Adipocyte (in vitro differentiated cells): ENCODE measurements around the gene UGT1A8.
"Not testable (repeated sequence)": the region's sequence is repeated elsewhere in the genome, so short reads cannot be mapped to it uniquely, and the experiment has no call there.

Source experiments
- DNase-seq: peaks from one replicate; pipeline ENCODE4 v3.0.0-alpha.2; 2015; ENCODE audit warnings: low read depth
- H3K27me3 ChIP-seq: replicated peaks from 2 replicates; pipeline ENCODE4 v1.7.0; 2013; ENCODE audit warnings: mild to moderate bottlenecking, low read length, moderate library complexity; ENCODE audit not compliant: control insufficient read depth, insufficient read depth
- H3K36me3 ChIP-seq: 2 replicates; pipeline ENCODE4 v1.7.0; 2013; ENCODE audit warnings: low read length, mild to moderate bottlenecking, moderate library complexity; ENCODE audit not compliant: control insufficient read depth, insufficient read depth, severe bottlenecking
- H3K4me1 ChIP-seq: 2 replicates; pipeline ENCODE4 v1.7.0; 2013; ENCODE audit warnings: mild to moderate bottlenecking, low read length, moderate library complexity; ENCODE audit not compliant: control insufficient read depth, insufficient read depth
- H3K4me3 ChIP-seq: 2 replicates; pipeline ENCODE4 v1.7.0; 2013; ENCODE audit warnings: mild to moderate bottlenecking, low read length, moderate library complexity
- H3K9ac ChIP-seq: 2 replicates; pipeline ENCODE4 v1.7.0; 2013; ENCODE audit warnings: mild to moderate bottlenecking, low read length, moderate library complexity
- H3K9me3 ChIP-seq: 2 replicates; pipeline ENCODE4 v1.7.0; 2013; ENCODE audit warnings: mild to moderate bottlenecking, low read length, moderate library complexity; ENCODE audit not compliant: control insufficient read depth

UGT1A8 gene

GRCh38 chr2:233600386-233600785 lies 17.0 kb upstream of the UGT1A8 start:
- no peak overlapping the region for H3K4me3 ChIP-seq
- H3K4me1 ChIP-seq, result no peaks in the 10 kb centered on the region
- H3K9ac ChIP-seq, result no peak overlapping the region
- H3K27me3 ChIP-seq, result no peaks in the 10 kb centered on the region
- H3K36me3 ChIP-seq, result no peaks in the 10 kb centered on the region
- no peak for DNase-seq
- no peaks in the 10 kb centered on the region for H3K9me3 ChIP-seq

- Histone ChIP-seq H3K9ac (no peak overlapping the region), H3K36me3 (no peaks in the 10 kb centered on the region), H3K4me1 (no peaks in the 10 kb centered on the region), H3K9me3 (no peaks in the 10 kb centered on the region), H3K27me3 (no peaks in the 10 kb centered on the region), H3K4me3 (no peak overlapping the region)
- DNase-seq, result no peak
Observed at GRCh38 chr2:233602076-233602475, 15.4 kb upstream of the UGT1A8 start.

GRCh38 chr2:233603520-233603919 lies 13.9 kb upstream of the UGT1A8 start:
- Histone ChIP-seq H3K9ac (no peak overlapping the region), H3K9me3 (no peaks in the 10 kb centered on the region), H3K27me3 (no peaks in the 10 kb centered on the region), H3K36me3 (no peaks in the 10 kb centered on the region), H3K4me3 (no peak overlapping the region), H3K4me1 (no peaks in the 10 kb centered on the region)
- DNase-seq, result no peak

- Histone ChIP-seq H3K36me3 (no peaks in the 10 kb centered on the region), H3K4me3 (no peak overlapping the region), H3K4me1 (no peaks in the 10 kb centered on the region), H3K9ac (no peak overlapping the region), H3K27me3 (no peaks in the 10 kb centered on the region), H3K9me3 (peaks cover 2% of the 10 kb centered on the region)
- DNase-seq, result no peak
Observed at GRCh38 chr2:233604826-233605225, 12.6 kb upstream of the UGT1A8 start.

GRCh38 chr2:233605680-233606079 lies 11.8 kb upstream of the UGT1A8 start:
- no peaks in the 10 kb centered on the region for H3K27me3 ChIP-seq
- no peaks in the 10 kb centered on the region for H3K36me3 ChIP-seq
- no peak overlapping the region for H3K4me3 ChIP-seq
- peaks cover 9% of the 10 kb centered on the region for H3K9me3 ChIP-seq
- no peak overlapping the region for H3K9ac ChIP-seq
- DNase-seq, result no peak
- H3K4me1 ChIP-seq, result no peaks in the 10 kb centered on the region

GRCh38 chr2:233611284-233611683 lies 6.1 kb upstream of the UGT1A8 start:
- H3K9me3 ChIP-seq, result peaks cover 16% of the 10 kb centered on the region
- no peaks in the 10 kb centered on the region for H3K36me3 ChIP-seq
- no peaks in the 10 kb centered on the region for H3K4me1 ChIP-seq
- DNase-seq, result no peak
- no peak overlapping the region for H3K9ac ChIP-seq
- no peaks in the 10 kb centered on the region for H3K27me3 ChIP-seq
- no peak overlapping the region for H3K4me3 ChIP-seq

GRCh38 chr2:233620204-233620603 lies 2.8 kb downstream of the UGT1A8 start:
- no peaks in the 10 kb centered on the region for H3K27me3 ChIP-seq
- no peaks in the 10 kb centered on the region for H3K36me3 ChIP-seq
- H3K9me3 ChIP-seq, result no peaks in the 10 kb centered on the region
- no peaks in the 10 kb centered on the region for H3K4me1 ChIP-seq
- no peak overlapping the region for H3K9ac ChIP-seq
- H3K4me3 ChIP-seq, result no peak overlapping the region
- no peak for DNase-seq

- not testable (repeated sequence) for H3K9me3 ChIP-seq, H3K4me3 ChIP-seq, H3K9ac ChIP-seq, H3K36me3 ChIP-seq, DNase-seq, H3K4me1 ChIP-seq, H3K27me3 ChIP-seq
Observed at GRCh38 chr2:233621863-233622262, 4.4 kb downstream of the UGT1A8 start.

GRCh38 chr2:233627331-233628025 lies 10.0 kb downstream of the UGT1A8 start:
- DNase-seq, result no peak
- H3K4me1 ChIP-seq, result no peaks in the 10 kb centered on the region

GRCh38 chr2:233636306-233636705 lies 18.9 kb downstream of the UGT1A8 start, which contains the start of gene UGT1A10:
UGT1A10 (plus strand) TSS chr2:233636448; CDS start chr2:233636523, 75 bp downstream.
- not testable (repeated sequence) for H3K9ac ChIP-seq, DNase-seq, H3K36me3 ChIP-seq, H3K9me3 ChIP-seq, H3K27me3 ChIP-seq, H3K4me1 ChIP-seq, H3K4me3 ChIP-seq

More at GRCh38 chr2:233627331-233628025, 10.0 kb downstream of the UGT1A8 start:
- Histone ChIP-seq H3K9me3 (peaks cover 20% of the 10 kb centered on the region), H3K4me3 (no peak overlapping the region), H3K36me3 (no peaks in the 10 kb centered on the region), H3K9ac (no peak overlapping the region), H3K27me3 (no peaks in the 10 kb centered on the region)

- Histone ChIP-seq H3K4me1 (no peaks in the 10 kb centered on the region), H3K9me3 (peaks cover 8% of the 10 kb centered on the region), H3K27me3 (no peaks in the 10 kb centered on the region), H3K9ac (no peak overlapping the region), H3K4me3 (no peak overlapping the region), H3K36me3 (no peaks in the 10 kb centered on the region)
- DNase-seq, result no peak
Observed at GRCh38 chr2:233638836-233639235, 21.4 kb downstream of the UGT1A8 start.

- Histone ChIP-seq H3K4me3 (no peak overlapping the region), H3K9ac (no peak overlapping the region), H3K36me3 (no peaks in the 10 kb centered on the region), H3K4me1 (no peaks in the 10 kb centered on the region), H3K9me3 (peaks cover 8% of the 10 kb centered on the region), H3K27me3 (no peaks in the 10 kb centered on the region)
- DNase-seq, result no peak
Observed at GRCh38 chr2:233639860-233640259, 22.4 kb downstream of the UGT1A8 start.
